ENCODE data around the gene PPP2R5E.

GRCh38 chr14:63465347-63465746 lies 77.8 kb downstream of the PPP2R5E start:
- TF ChIP-seq RAD21 (IDR thresholded peaks at IDR 0.05; ENCODE audit: low read depth) (no peak), JUND (IDR thresholded peaks at IDR 0.05) (no peak), TCF7L2 (IDR thresholded peaks at IDR 0.05; ENCODE audit: borderline replicate concordance, extremely low read depth, insufficient read depth, insufficient read length) (no peak), CEBPB (IDR thresholded peaks at IDR 0.05; ENCODE audit: low read depth) (no peak), CTCF (IDR thresholded peaks at IDR 0.05 in 2 of 3, conservative IDR thresholded peaks at IDR 0.05 in 1 of 3; ENCODE audit: borderline replicate concordance in 1 of 3, insufficient read depth in 1 of 3, low read depth in 2 of 3, low read length in 2 of 3) (no peak), SRF (IDR thresholded peaks at IDR 0.05; ENCODE audit: low read depth) (no peak), EZH2 (IDR thresholded peaks at IDR 0.05) (no peak), POLR2AphosphoS5 (IDR thresholded peaks at IDR 0.05; ENCODE audit: low read depth, low read length) (no peak), MAX (IDR thresholded peaks at IDR 0.05) (no peak), ZFX (IDR thresholded peaks at IDR 0.05) (no peak)
